SU-DHL-6 (cell line): Measurements from ENCODE around the gene FANCI.
A peak's percentile ranks its signal among the peaks of the same experiment; 100 is the strongest.

Experiments
- CTCF ChIP-seq: fragments of 200-600 bp; sonication (generic); IDR thresholded peaks from one replicate; pipeline ENCODE4 v1.5.1; 2017; ENCODE audit warnings: antibody characterized with exemption, mild to moderate bottlenecking, low read length, moderate library complexity; ENCODE audit not compliant: insufficient read depth, poor library complexity, severe bottlenecking
- EZH2phosphoT487 ChIP-seq: fragments of 200-600 bp; sonication (generic), shearing (Covaris generic); conservative IDR thresholded peaks from 2 replicates; pipeline ENCODE4 v1.6.1; 2018; ENCODE audit warnings: mild to moderate bottlenecking, antibody characterized with exemption, low read length, moderate library complexity, mixed read lengths

- TF ChIP-seq CTCF: peak; percentile 95
- TF ChIP-seq EZH2phosphoT487: no peak
These were observed 36.9 kb upstream of the FANCI start for GRCh38 chr15:89206908-89207331.
